ENCODE results near the gene GPR139.

DNA sequence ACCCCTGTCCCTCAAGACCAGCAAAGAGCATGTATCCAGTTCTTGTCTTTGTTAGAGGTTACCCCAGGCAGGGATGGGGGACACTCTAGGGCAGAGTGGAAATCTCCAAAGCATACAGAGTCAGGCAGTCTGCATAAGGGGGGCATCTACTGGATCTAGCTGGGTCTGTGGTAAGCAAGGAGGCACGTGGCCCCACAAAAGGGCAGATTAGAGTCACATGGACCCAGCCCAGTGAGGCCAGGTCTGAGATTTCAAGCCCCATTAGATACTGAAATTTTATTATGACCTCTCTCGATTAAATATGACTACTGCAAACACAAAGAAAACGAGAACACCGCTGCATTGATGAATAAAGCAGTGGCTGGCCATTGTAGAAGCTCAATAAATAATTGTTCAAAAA, 1.6 kb upstream of the GPR139 start:
- TF ChIP-seq, protein P1, sequence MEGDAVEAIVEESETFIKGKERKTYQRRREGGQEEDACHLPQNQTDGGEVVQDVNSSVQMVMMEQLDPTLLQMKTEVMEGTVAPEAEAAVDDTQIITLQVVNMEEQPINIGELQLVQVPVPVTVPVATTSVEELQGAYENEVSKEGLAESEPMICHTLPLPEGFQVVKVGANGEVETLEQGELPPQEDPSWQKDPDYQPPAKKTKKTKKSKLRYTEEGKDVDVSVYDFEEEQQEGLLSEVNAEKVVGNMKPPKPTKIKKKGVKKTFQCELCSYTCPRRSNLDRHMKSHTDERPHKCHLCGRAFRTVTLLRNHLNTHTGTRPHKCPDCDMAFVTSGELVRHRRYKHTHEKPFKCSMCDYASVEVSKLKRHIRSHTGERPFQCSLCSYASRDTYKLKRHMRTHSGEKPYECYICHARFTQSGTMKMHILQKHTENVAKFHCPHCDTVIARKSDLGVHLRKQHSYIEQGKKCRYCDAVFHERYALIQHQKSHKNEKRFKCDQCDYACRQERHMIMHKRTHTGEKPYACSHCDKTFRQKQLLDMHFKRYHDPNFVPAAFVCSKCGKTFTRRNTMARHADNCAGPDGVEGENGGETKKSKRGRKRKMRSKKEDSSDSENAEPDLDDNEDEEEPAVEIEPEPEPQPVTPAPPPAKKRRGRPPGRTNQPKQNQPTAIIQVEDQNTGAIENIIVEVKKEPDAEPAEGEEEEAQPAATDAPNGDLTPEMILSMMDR (IDR thresholded peaks at IDR 0.05): no peak
- TF ChIP-seq POLR2A (IDR thresholded peaks at IDR 0.05): no peak

All from thyroid gland (tissue), 4 donors.